ENCODE results near the gene STXBP4.
A peak's percentile ranks its signal among the peaks of the same experiment; 100 is the strongest.

STXBP4 gene

DNA sequence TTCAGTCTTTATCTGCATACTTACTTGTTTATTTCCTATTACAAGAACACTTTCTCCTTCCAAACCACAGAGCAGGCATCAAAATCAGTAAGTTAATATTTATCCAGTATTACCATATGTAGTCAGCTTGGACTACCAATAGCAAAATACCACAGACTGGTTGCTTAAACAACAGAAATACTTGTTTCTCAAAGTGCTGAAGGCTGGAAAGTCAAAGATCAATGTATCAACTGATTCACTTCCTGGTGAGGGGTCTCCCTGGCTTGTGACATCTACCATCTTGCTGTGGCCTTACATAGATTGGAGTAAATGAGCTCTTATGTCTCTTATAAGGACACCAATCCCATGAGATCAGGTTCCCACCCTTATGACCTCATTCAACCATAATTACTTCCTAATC, 2.6 kb downstream of the STXBP4 start:
- no peak for DNase-seq

DNA sequence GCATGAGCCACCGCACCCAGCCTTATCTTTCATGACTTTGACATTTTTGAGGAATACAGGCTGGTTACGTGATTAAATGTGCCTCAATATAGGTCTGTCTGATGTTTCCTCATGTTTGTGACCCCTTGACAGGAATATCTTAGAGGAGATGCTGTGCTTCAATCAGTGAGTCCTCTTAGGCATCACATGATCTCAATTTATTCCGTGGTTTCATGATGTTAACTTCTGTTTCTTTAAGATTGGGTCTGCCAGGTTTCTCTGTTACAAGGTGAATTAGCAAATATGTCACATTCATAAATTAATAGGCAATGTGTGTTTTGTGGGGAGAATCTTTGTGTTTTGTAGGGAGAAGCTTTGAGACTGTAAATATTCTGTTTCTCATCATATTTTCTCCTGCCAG, 3.3 kb downstream of the STXBP4 start:
- no peak for DNase-seq

DNA sequence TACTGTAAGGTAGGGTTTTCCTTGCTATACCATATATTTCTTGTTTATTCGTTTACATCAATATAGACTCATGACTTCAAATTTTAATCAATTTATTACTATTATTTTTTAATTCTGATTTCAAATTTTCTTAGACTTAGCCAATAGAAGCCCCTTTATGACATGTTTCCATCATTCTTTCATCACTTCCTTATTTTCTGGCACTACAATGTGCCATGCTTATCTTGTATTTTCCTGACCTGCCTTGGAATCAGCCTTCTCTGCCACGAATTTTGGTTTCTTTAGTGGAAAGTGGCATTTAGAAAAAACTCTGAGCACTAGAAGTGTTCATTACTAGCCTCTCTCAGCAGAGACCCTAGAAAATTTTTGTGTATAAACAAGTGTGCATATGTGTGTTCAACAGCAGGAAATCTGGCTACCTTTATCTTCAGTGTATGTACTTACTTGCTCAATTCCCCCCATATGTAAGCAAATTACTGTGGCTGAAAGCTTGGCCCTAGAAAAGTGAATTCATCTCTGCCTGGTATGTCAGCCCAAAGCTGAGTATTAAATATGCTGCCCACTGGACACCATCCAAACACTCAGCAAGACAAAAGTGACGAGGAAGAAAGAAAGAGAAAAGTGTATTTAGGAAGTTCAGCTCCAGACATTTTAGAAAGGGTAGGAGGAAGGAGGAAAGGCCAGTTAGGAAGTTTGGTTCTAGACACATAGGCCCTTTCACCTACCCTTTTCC, 4.0 kb downstream of the STXBP4 start:
- DNase-seq = no peak

DNA sequence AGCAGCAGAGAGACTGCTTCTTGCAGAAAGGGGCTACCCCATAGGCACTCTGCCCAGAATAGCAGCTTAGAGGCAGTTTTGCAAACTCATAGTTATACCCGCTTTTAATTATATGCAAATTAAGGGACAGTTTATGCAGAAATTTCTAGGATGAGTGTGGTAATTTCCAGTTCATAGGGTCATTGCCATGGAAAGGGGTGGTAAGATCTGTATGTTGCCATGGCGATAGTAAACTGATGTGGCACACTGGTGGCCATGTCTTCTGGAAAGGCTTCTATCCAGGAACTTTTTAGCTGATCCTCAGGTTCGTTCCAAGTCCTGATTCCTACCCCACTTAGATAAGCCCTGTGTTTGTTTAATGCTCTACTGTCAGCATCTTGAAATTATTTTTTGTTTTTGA, 6.2 kb downstream of the STXBP4 start:
- DNase-seq = no peak

DNA sequence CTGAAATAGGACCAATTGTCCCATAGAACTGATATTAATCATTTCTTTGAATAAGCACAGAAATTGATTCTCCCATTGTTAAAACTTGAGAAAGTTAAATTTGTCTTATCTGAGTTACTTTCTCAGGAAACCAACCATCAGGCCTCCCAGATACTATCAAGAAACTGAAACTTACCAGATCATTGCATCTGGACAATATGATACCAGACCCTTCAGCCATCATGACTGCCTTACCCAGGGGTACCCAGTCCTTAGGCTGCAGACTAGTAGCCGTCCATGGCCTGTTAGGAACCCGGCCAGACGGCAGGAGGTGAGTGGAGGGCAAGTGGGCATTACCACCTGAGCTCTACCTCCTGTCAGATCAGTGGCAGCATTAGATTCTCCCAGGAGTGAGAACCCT, 7.8 kb downstream of the STXBP4 start:
- no peak for DNase-seq

DNA sequence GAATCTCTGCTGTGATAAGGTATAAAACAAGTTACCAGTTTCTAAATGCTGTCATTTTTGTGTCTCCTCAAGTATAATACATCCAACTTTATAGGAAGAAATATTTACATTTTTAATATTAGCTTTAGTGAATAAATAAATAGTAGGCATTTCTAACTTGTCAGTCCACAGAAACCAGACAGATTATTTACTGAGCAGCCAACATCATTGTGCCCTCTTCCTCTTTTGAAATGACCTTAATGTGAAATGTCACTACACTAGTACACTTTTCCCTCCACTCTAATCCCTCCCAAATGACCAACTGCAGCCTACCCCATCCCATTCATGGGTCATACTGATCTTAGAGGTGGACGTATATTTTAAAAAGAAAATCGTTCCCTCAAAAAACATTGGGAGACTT, 9.2 kb downstream of the STXBP4 start:
- no peak for DNase-seq

DNA sequence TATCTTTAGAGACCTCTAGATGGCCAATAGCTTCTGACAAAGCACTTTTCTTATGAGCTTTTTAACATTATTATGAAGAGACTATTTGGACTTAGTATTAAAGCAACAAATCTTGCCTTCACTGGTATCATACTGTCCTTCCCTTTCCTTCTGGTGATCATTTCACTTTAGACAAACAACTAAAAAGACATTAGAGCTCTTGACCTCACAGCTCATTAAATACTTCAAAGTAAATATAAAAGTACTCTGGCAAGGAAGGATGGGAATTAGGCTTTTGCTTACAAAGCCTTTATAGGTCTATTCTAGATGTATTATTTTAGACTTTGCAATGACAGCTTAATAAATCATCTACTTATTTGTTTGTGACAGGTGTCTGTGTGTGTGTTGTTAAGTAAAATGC, 11.1 kb downstream of the STXBP4 start:
- DNase-seq = no peak

DNA sequence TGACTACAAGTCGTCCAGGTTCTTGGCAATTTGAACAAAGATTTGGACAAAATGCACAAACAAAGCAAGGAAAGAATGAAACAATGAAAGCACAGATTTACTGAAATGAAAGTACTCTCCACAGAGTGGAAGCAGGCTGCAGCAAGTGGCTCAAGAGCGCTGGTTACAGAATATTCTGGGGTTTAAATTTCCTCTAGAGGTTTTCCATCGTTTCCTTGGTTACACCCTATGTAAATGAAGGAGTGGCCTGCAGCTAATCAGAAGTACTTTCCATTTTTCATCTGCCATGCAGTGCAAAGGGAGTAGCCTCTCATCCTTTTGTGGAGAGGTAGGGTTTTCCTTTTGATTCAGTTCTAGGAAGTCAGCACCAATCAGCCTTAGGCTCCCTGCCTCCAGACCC, 11.8 kb downstream of the STXBP4 start:
- no peak for DNase-seq

DNA sequence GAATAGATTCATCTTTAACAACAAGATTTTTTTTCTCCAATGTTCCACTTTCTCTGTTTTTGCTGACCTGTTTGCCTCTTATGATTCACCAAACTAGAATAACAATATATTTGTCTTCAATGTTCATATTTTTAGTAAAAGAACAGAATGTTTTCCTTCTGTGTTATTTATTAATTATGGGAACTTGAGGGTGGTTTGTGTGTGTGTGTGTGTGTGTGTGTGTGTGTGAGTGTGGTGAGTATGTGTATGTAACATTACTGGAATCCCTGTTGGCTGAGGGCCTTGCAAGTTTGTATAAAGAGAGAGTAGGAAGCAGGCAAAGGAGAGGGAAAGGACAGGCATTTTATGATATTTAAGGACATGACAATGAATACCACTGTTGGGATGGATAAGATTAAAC, 13.8 kb downstream of the STXBP4 start:
- DNase-seq = peak; percentile 40

DNA sequence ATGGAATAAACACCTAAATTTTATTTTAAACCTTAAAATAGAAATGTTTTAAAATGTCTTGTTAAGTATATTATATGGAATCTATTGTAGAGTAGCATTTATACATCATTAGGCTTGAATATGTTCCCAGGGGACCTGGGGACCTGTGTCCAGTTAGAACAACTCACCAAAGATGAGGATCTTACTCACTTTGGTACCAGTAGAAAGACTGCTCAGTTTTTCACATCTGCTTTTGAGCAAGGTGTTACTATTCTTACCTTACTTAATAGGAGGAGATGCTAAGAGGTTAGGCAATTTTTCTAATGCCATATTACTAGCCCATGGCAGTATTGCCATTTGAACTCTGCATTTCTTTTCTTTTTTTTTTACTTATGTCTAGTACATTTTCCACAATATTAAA, 14.7 kb downstream of the STXBP4 start:
- DNase-seq = no peak

DNA sequence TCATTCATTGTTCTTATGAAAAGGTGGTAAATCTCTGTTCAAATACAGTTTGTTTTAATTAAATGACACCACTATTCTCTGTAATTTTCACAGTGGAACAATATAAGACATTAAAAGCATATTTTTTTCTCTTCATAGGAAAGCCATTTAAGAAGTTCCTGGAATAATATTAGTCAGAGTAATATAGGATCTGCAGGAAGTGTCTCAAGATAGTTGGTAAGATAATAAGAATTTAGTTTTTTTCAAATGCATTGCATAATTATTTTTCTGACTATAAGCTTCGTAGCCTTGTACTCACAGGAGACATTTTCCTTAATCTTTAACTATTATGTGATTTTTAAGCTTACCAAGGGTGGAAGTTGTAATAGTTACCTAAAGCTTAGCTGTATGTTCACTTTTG, 16.9 kb downstream of the STXBP4 start:
- peak; percentile 12 for DNase-seq

DNA sequence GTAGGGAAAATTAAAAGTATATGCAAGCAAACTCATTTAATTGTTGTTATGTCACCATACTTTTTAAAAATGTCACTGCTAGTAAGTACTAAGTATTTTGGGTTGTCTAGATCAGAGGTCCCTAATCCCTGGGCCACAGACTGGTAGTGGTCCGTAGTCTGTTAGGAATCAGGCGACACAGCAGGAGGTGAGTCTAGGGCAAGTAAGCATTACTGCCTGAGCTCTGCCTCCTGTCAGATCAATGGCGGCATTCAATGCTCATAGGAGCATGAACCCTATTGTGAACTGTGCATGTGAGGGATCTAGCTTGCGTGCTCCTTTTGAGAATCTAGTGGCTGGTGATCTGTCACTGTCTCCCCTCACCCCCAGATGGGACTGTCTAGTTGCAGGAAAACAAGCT, 21.6 kb downstream of the STXBP4 start:
- DNase-seq = no peak

DNA sequence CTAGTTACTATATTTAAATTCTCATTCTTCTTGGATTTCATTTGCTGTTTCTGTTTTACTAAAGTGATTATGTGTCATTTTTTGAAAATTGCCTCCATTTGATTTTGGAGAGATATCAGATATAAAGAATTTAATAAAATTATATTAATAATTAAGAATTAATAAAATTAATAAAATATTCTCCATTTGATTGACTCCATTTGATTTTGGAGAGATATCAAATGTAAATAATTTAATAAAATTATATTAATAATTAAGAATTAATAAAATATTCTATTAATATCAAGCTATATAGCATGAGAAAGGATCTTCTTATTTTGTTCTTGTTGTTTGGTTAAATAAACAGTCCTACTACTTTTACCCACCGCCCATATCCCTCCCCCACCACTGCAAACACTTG, 23.0 kb downstream of the STXBP4 start:
- no peak for DNase-seq

DNA sequence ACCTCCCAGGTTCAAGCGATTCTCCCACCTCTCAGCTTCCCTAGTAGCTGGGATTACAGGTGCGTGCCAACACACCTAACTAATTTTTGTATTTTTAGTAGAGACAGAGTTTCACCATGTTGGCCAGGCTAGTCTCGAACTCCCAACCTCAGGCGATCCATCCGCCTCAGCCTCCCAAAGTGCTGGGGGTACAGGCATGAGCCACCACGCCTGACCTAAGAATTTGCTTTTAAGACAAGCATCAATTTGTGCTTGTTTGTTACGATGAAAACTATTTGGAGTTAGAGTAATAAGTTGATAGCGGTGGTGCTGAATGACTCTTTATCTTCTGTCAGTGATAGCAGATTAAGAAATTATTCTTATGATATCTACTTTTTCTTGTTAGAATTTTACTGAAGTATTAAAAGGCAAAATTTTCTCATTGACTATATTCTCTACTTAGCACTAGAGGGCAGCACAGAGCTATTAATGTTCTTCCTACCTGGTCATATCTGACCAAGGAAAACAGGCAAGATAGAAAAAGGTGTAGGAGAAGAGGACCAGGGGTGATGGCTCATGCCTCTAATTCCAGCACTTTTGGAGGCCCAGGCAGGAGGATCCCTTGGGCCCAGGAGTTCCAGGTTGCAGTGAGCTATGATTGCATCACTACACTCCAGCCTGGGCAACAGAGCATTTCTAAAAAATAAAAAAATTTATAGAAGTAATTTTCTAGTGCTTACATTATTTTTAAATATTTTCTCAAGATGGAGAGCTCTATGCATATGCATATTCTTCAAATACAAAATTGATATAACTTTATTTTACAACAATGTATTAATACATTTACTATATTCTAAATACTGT, 24.5 kb downstream of the STXBP4 start:
- peak; percentile 21 for DNase-seq

DNA sequence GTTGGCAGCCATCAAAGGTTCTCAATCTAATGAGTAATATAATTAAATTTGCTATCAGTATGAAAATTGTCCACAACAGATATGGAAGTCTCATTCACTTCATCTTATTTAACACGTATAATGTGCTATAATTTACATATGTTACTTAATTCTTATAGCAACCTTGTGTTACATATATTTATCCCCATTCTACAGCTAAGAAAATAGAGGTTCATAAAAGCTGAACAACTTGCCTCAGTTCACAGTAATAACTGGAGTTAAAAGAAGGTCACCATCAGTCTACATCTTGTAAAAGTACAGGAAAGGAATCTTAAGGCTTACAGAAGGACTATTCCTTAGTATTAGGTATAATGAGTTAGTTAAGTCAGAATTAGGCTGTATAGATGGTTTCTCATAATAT, 27.9 kb downstream of the STXBP4 start:
- no peak for DNase-seq

DNA sequence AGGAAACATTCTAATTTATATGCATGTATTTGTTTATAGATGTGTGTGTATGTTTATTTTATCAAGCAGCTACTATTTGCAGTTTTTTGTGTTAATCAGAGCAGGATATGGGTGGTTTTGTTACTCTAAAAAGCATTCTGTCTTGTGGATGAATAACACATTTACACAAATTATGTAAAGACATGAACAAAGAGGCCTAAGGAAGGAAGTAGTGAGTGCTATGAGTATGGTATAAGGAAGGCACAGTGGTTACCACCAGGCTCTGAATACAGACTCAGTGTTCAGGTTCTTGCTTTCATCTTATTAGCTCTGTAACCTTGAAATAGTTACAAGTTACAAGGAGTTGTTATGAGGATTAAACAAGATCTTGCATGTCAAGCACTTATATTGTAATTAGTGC, 33.9 kb downstream of the STXBP4 start:
- no peak for DNase-seq

DNA sequence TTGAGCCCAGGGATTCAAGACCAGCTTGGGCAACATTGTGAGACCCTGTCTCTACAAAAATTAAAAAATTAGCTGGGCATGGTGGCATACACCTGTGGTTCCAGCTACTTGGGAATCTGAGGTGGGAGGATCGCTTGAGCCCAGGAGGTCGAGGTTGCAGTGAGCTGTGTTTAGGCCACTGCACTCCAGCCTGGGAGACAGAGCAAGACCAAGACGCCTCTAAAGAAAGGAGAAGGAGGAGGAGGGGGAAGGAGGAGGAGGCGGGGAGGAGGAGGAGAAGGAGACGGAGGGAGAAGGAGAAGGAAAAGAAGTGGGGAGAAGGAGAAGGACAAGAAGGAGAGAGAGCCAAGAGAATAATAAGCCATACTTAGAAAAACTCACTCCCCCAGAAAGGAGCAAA, 35.9 kb downstream of the STXBP4 start:
- DNase-seq = no peak

DNA sequence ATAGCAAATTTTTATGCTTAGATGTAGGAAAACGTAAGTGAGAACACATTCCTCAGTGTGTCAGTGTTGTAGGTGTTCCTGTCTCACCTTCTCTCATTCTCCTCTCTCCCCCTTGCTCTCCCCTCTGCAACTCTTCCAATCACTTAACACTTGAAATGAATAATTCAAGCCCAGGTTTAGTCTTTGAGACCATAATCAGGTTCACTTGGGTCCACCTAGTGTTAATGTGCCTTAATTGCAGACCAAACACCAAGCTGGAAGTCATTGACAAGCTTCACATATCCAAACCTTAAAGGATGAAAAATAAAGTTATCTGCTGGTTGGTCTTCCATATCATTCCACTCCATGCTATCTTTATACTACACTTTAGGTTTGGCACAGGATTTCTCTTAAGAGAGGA, 37.0 kb downstream of the STXBP4 start:
- DNase-seq = peak; percentile 16

DNA sequence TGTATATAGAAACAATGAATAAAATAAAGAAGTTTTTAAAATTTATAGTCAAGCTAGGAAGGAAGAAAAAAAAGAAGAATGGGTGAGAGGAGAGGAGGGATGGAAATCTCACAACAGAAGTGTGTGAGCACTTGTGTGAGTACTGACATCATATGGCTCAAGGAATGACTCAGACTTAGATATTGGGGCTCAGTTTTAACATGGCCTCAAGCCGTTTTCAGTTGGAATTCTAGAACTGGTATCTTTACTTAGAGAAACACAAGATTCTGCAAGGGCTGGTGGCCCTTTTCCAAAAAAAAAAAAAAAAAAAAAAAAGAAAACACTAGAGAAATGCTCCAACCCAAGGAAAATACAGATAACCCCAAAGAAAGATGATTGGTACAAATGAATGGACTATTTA, 55.1 kb downstream of the STXBP4 start:
- DNase-seq = no peak

DNA sequence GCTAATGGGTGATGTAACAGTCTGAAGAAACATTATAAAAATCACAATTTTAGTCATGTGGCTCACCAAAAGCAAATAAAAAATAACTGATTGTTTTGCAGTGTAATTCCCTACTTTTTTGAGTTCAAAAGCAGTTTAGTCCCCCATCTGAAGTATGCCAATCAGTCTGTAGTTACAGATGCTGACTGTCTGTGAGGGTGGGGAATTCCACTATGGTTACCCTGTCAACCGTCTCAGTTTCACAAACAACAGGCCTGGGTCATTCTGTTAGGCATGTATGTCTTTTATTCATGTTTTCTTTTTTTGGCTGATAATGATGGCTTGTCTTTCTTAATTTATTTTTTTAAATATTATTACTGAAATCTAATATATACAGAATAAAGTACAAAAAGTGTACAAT, 69.3 kb downstream of the STXBP4 start:
- no peak for DNase-seq

DNA sequence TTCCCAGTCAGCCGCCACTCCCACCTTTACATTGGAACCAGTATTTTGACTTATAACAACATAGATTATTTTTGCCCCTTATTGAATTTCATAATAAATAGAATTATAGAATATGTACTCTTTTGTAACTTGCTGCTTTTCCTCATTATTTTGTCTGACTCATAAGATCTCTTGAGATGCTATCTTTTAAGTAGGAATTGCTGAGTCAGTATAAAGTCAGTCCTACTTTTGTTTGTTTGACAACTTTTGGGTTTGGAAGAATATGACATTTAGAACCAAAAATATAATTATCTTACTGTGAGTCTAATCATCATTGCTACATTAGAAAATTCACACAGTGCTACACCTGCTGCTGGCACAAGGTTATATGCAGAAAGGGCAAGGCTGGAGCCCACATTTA, 69.7 kb downstream of the STXBP4 start:
- DNase-seq = no peak

DNA sequence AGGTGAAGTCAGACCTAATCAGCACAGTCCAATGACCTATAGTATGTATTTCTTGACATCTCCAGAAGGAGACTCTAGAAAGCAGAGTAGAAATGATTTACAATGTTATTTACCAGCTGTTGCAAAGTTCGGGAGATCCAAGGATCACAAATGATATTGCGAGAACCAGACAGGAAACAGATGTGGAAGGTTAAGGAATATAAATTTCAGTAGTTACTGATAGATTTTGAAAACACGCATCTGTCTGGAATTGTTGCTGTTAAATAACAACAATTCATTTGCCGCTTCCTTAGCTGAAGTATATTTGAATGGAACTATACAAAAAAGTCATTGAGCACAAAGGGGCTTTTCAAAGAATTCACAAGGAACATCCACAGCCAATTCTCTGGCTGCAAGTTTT, 72.0 kb downstream of the STXBP4 start:
- DNase-seq = no peak

DNA sequence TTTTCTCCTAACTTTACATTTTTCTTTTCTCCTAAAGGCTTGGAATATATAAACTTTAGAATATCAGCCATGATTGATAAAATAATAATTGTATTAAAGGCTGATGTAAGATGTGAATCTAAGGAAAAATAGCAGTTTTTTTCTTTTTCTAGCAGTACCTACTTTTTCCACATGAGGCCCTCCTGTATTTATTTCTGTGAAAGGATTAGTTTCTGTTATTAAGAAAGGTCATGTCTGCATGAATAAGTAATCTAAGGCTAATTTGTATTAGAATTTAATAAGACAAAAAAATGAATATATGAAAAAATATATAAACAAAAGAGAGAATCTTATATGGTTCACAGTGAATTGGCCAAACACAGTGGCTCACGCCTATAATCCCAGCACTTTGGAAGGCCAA, 85.3 kb downstream of the STXBP4 start:
- DNase-seq = no peak

DNA sequence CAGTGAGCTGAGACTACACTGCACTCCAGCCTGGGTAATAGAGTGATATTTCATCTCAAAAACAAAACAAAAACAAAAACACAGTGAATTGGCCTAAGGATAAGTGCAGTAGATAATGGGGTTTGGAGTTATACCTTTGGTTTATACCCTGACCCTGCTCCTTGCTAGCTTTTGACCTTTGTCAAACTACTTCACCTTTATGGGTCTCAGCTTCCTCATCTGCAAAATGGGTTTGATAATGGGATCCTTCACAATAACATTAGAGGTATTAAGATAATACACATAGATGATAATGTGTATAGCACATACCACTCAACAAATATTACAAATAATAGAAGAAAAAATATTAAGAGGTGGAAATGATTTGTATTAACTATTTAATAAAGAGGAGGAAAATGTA, 85.9 kb downstream of the STXBP4 start:
- DNase-seq = no peak
